ENCODE measurements around the gene PSMF1. TPM values are rescaled to one million over a fixed set of nuclear protein-coding genes. Genes with fewer than 3 reads are reported as not detected.

The PSMF1 gene
- total RNA-seq, 3 donors from 2014 or later, result 113 to 118 (median 117) TPM

GRCh38 chr20:1209447-1210387 lies 91.3 kb downstream of the PSMF1 start:
- DNase-seq (no peak), ATAC-seq (no peak)
- no peak overlapping the region for H3K4me3 ChIP-seq
- no peaks in the 10 kb centered on the region for H3K36me3 ChIP-seq (ENCODE audit: low read depth)
- intact Hi-C loops (cut with DNase I, micrococcal nuclease), result no loop called here
- H3K4me1 ChIP-seq (ENCODE audit: low read depth), result no peaks in the 10 kb centered on the region
- TF ChIP-seq, protein P1, sequence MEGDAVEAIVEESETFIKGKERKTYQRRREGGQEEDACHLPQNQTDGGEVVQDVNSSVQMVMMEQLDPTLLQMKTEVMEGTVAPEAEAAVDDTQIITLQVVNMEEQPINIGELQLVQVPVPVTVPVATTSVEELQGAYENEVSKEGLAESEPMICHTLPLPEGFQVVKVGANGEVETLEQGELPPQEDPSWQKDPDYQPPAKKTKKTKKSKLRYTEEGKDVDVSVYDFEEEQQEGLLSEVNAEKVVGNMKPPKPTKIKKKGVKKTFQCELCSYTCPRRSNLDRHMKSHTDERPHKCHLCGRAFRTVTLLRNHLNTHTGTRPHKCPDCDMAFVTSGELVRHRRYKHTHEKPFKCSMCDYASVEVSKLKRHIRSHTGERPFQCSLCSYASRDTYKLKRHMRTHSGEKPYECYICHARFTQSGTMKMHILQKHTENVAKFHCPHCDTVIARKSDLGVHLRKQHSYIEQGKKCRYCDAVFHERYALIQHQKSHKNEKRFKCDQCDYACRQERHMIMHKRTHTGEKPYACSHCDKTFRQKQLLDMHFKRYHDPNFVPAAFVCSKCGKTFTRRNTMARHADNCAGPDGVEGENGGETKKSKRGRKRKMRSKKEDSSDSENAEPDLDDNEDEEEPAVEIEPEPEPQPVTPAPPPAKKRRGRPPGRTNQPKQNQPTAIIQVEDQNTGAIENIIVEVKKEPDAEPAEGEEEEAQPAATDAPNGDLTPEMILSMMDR (IDR thresholded peaks at IDR 0.05), result no peak
- H3K9me3 ChIP-seq, result no peaks in the 10 kb centered on the region

DNA sequence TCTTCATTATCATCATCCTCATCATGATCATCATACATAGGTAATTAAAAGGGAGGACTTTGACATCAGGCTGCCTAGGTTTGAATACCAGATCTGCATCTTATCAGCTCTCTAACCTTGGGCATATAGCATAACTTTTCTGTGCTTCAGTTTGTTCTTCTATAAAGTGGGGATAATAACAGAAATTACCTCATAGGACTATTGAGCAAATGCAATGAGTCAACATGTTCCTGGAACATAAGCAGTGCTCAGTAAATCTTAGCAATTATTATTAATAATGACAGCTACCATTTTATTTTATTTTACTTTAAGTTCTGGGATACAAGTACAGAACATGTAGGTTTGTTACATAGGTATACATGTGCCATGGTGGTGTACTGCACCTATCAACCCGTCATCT lies 92.1 kb downstream of the PSMF1 start:
- ATAC-seq (no peak), DNase-seq (no peak)
- Histone ChIP-seq H3K4me1 (ENCODE audit: low read depth) (no peaks in the 10 kb centered on the region), H3K36me3 (ENCODE audit: low read depth) (no peaks in the 10 kb centered on the region), H3K4me3 (no peak overlapping the region), H3K9me3 (no peaks in the 10 kb centered on the region)
- intact Hi-C loops (cut with DNase I, micrococcal nuclease), result no loop called here
- TF ChIP-seq, protein P1 (IDR thresholded peaks at IDR 0.05), result no peak

- intact Hi-C loops (cut with DNase I, micrococcal nuclease), result loop anchor here in 1 of 2 donors (2.0 kb wide), 1 partner anchor 395 kb away; no protein-coding TSS in a partner anchor
- no peak overlapping the region for H3K4me3 ChIP-seq
- no peaks in the 10 kb centered on the region for H3K9me3 ChIP-seq
- H3K4me1 ChIP-seq (ENCODE audit: low read depth), result no peaks in the 10 kb centered on the region
- TF ChIP-seq, protein P1 (IDR thresholded peaks at IDR 0.05), result no peak
- DNase-seq (no peak), ATAC-seq (no peak)
- no peaks in the 10 kb centered on the region for H3K36me3 ChIP-seq (ENCODE audit: low read depth)
Measured at GRCh38 chr20:1212023-1212422, 93.6 kb downstream of the PSMF1 start.

DNA sequence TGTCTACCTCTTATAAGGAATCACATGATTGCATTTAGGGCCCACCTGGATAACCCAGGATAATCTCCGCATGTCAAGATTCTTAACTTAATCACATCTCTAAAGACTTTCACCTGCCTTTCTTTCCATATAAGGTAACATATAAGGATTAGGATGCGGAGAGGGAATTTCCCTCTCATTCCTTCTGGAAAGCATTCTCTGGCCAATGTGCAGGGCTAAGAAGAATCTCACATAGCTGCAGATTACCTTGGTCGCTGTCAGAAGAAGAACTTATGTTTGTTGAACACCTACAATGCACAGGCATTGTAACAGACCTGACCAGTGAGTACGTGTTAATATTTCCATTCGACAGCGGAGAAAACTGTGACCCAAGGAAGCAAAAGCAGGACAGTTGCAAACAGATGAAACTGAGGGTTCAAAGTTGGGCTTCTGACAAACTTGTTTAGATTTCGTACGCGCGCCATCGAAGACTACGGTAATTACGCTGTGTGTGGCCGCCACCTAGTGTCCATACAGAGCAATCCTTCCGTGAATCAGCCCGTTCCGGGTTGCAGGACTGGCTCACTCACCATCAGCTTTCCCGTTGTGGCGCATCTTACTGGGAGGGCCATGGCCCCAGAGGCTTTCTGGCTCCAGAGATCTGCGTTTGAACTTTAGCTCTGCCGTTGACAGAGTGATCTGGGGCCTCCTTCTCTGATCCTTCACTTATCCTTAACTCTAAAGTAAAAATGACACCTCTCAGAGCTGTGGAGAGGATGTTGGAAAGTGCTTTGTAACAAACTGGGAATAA lies 94.4 kb downstream of the PSMF1 start:
- H3K9me3 ChIP-seq, result no peaks in the 10 kb centered on the region
- intact Hi-C loops (cut with DNase I, micrococcal nuclease), result loop anchor here in 1 of 2 donors (2.0 kb wide), 1 partner anchor 396 kb away; no protein-coding TSS in a partner anchor
- ATAC-seq, result peak; percentile 97
- no peaks in the 10 kb centered on the region for H3K36me3 ChIP-seq (ENCODE audit: low read depth)
- no peak overlapping the region for H3K4me3 ChIP-seq
- TF ChIP-seq, protein P1 (IDR thresholded peaks at IDR 0.05), result peak; percentile 69
- peak in 2 of 3 donors; percentile 68 to 83 for DNase-seq
- H3K4me1 ChIP-seq (ENCODE audit: low read depth), result no peaks in the 10 kb centered on the region

DNA sequence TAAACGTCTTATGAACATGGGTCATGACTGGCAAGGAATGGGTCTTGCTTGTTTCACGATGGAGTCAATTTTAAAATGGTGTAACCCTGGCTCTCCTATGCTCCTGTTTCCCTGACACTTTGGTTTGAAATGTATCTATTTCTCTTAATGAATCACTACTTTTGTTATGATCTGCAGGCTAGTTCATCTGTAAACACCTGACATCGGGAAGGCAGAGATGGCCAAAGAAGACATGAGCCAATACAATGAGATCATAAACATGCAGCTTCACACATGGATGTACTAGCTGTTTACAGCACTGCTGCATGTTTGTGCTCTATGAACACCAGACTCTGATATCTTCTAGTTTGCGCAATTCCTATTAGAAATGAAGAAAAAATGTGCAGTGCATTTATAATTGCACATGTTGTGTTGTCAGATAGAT lies 96.4 kb downstream of the PSMF1 start:
- TF ChIP-seq, protein P1 (IDR thresholded peaks at IDR 0.05), result no peak
- H3K4me3 ChIP-seq, result no peak overlapping the region
- ATAC-seq, result no peak
- no peak for DNase-seq
- intact Hi-C loops (cut with DNase I, micrococcal nuclease), result no loop called here
- H3K9me3 ChIP-seq, result no peaks in the 10 kb centered on the region
- H3K36me3 ChIP-seq (ENCODE audit: low read depth), result no peaks in the 10 kb centered on the region
- no peaks in the 10 kb centered on the region for H3K4me1 ChIP-seq (ENCODE audit: low read depth)
